Measurements from ENCODE around the gene RCBTB1.
A peak's percentile ranks its signal among the peaks of the same experiment; 100 is the strongest.

RCBTB1 gene

DNA sequence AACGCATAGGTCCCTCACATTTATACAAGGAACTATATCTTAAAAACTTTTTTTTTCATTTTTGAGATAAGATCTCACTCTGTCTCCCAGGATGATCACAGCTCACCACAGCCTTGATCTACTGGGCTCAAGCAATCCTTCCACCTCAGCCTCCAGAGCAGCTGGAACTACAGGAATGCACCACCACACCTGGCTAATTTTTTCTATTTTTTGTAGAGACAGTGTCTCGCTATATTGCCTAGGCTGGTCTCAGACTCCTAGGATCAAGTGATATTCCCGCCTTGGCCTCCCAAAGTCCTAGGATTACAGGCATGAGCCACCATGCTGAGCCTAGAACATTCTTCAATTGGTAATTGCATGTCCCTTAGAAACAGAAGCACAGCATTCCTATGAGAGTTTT lies 41.7 kb downstream of the RCBTB1 start:
- no peak for TF ChIP-seq Cebpa-rat (IDR thresholded peaks at IDR 0.05)
- no peaks in the 10 kb centered on the region for H4K20me1 ChIP-seq

DNA sequence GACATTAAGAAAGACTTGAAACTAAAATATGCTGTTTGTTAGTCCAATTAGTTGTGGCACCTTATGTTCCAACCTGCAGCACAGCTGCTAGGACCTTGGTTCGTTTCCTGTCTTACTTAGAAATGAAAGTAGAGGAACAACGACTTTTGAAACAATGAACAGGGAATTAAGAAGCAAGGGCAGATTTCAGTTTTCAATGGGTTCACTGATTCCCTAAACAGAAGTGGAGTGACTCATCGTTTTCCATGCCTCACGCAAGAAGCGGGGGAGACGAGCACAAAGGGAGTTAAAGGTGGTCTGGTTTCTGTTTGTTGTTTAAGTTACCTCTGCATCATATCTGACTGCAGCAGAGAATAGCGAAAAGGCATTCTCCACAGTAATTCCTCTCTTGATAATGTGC lies 44.8 kb downstream of the RCBTB1 start:
- peaks cover 57% of the 10 kb centered on the region for H3K36me3 ChIP-seq
- peak overlapping the region; percentile 69 for H3K9ac ChIP-seq
- H3K27me3 ChIP-seq: no peaks in the 10 kb centered on the region
- peaks cover 79% of the 10 kb centered on the region for H3K4me1 ChIP-seq
- TF ChIP-seq Cebpa-rat (IDR thresholded peaks at IDR 0.05): no peak
- H3K4me3 ChIP-seq: peak overlapping the region; percentile 38; the same call in 1 of the 2 replicates
- H3K4me2 ChIP-seq: peak overlapping the region; percentile 85
- no peaks in the 10 kb centered on the region for H4K20me1 ChIP-seq
- peak overlapping the region; percentile 86 for H3K27ac ChIP-seq
- H3K9me3 ChIP-seq: no peaks in the 10 kb centered on the region

More for the DNA sequence above, 41.7 kb downstream of the RCBTB1 start:
- H3K36me3 ChIP-seq: peaks cover 74% of the 10 kb centered on the region
- no peak overlapping the region for H3K4me2 ChIP-seq
- H3K27me3 ChIP-seq: no peaks in the 10 kb centered on the region
- peaks cover 48% of the 10 kb centered on the region for H3K4me1 ChIP-seq
- H3K9ac ChIP-seq: no peak overlapping the region
- no peak overlapping the region for H3K4me3 ChIP-seq
- H3K27ac ChIP-seq: 0 out of 2 replicates have a peak overlapping the region, but pooled peaks have one; percentile 29
- no peaks in the 10 kb centered on the region for H3K9me3 ChIP-seq

DNA sequence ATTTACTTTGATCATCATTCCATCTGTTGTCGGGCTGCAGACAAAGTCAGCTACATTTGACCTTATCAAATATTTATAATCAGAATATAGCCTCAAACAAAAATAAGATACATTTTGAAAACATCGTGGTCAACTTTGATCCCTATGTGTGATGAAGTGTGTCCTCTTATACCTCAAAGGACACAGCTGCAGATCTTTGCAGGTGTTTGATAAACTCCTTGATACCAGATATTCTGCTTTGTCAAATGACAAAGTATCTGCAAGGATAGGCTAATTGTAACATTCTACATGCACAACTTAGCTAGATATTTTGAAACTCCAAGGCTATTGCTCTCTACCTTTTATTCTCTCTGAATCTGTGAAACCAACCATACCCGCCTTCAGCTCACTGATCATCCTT lies 45.6 kb downstream of the RCBTB1 start:
- Histone ChIP-seq H3K9ac (peak overlapping the region; percentile 69; the same call in 1 of the 2 replicates), H3K27ac (peak overlapping the region; percentile 86), H4K20me1 (no peaks in the 10 kb centered on the region), H3K4me1 (peaks cover 87% of the 10 kb centered on the region), H3K4me2 (peak overlapping the region; percentile 85), H3K36me3 (peaks cover 52% of the 10 kb centered on the region), H3K9me3 (no peaks in the 10 kb centered on the region), H3K27me3 (no peaks in the 10 kb centered on the region), H3K4me3 (0 out of 2 replicates have a peak overlapping the region, but pooled peaks have one; percentile 38)
- TF ChIP-seq Cebpa-rat (IDR thresholded peaks at IDR 0.05): no peak

DNA sequence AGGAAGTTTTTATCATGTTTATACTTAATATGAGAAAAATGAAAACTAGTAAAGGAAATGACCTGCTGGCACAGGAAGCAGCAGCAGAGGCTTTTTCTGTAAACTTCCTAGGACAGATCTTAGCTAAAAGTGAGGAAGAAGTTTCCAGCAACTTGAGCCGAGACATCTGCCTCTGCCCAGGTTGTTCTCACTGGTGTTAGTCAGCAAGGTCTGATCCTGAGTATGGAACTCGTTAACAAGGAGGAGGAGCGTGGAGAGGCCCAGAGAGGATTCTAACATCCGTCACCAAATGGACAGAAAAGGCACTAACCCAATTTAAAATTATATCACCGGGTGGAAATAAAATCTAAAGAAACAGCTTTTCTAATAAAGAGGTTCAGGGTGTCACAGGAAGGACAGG lies 46.0 kb downstream of the RCBTB1 start:
- Histone ChIP-seq H3K27me3 (no peaks in the 10 kb centered on the region), H3K27ac (peak overlapping the region; percentile 86)

DNA sequence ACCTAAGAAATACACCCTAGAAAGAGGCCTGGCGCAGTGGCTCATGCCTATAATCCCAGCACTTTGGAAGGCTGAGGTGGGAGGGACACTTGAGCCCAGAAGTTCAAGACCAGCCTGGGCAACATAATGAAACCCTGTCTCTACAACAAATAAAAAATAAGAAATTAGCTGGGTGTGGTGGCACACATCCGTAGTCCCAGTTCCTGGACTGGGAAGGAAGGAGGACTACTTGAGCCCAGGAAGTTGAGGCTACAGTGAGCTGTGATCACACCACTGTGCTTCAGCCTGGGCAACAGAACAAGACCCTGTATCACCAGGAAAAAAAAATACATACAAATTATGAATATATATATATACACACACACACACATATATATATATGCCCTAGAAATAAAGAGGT lies 47.0 kb downstream of the RCBTB1 start:
- Histone ChIP-seq H3K36me3 (peaks cover 41% of the 10 kb centered on the region), H3K27ac (peak overlapping the region; percentile 86), H4K20me1 (no peaks in the 10 kb centered on the region), H3K9me3 (no peaks in the 10 kb centered on the region), H3K4me2 (peak overlapping the region; percentile 85), H3K9ac (no peak overlapping the region; the same call in 1 of the 2 replicates), H3K4me1 (peaks cover 96% of the 10 kb centered on the region), H3K27me3 (no peaks in the 10 kb centered on the region), H3K4me3 (no peak overlapping the region)
- TF ChIP-seq Cebpa-rat (IDR thresholded peaks at IDR 0.05): no peak

More for the DNA sequence above, 46.0 kb downstream of the RCBTB1 start:
- Histone ChIP-seq H3K4me1 (peaks cover 92% of the 10 kb centered on the region), H3K4me2 (peak overlapping the region; percentile 85), H4K20me1 (no peaks in the 10 kb centered on the region), H3K36me3 (peaks cover 50% of the 10 kb centered on the region), H3K9ac (peak overlapping the region; percentile 72; the same call in 1 of the 2 replicates), H3K9me3 (no peaks in the 10 kb centered on the region), H3K4me3 (no peak overlapping the region)
- TF ChIP-seq Cebpa-rat (IDR thresholded peaks at IDR 0.05): no peak

DNA sequence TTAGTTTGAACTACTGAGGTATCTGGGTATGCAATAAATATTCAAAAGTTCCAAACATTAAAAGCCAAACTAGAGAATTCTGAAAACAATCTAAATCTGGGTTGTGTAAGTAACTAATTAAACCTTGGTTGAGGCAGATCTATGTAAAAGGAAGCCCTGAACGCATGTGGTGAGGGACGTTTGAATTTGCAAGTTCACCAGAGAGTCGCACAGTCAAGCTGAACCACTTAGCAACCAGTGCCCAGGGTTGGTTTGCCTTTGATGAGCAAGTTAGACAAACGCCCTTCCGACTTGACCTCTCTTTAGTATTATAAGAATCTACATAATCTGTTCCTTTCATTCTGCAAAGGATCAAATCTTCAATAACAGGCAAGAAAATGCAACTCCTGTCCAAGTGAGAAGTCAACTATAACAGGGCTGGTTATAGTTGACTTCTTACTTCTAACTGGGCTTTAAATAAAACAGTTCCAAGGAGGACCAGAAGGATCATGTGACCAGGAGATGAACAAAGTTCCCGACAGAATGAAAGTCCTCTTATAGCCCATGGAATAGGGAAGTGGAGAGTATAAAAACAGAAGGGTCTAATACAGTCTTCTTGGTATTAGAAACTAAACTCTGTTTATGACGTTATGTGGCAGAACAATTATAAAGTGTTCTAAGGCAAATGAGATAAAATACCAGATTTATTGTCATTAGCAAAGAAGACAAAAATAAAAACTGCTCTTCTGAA lies 49.0 kb downstream of the RCBTB1 start:
- Histone ChIP-seq H3K9ac (no peak overlapping the region), H3K4me3 (no peak overlapping the region), H3K4me2 (peak overlapping the region; percentile 37), H4K20me1 (no peaks in the 10 kb centered on the region), H3K27me3 (no peaks in the 10 kb centered on the region), H3K27ac (peak overlapping the region; percentile 19), H3K36me3 (peaks cover 22% of the 10 kb centered on the region; the same call in 1 of the 2 replicates), H3K9me3 (no peaks in the 10 kb centered on the region), H3K4me1 (peaks cover 100% of the 10 kb centered on the region)
- TF ChIP-seq Cebpa-rat (IDR thresholded peaks at IDR 0.05): no peak

DNA sequence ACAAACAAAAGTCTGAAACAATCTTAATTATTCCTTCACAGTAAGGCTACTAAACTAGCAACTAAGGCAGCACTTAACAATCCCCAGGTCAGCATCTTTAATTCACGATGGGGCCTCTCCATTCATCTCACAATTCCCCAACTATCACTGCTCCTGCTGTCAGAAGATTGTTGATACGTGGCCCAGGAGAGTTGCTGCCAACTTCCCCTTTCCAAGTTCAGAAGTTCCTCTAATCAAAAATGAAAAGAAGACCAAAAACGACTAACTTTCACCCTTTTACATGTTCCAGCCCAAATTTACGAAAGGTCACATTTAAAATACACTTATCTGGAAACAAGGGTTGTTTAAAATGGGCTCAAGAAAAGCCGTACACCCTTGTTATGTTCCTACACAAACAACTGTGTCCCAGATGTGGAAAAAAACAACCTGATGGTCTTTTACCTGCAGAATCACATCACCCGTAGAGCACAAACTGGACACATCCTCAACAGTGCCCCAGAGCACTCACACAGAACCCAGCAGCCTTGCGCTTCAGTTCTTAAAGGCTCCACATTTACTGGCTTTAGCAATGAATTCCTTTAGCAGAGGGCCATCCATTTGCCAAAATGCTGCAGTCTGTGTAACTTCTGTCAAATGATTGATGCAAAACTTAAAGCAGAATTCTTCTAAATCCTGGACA lies 51.6 kb downstream of the RCBTB1 start:
- Histone ChIP-seq H4K20me1 (no peaks in the 10 kb centered on the region), H3K4me2 (peak overlapping the region; percentile 77), H3K27ac (peak overlapping the region; percentile 92), H3K4me3 (no peak overlapping the region; the same call in 1 of the 2 replicates), H3K27me3 (no peaks in the 10 kb centered on the region), H3K36me3 (peaks cover 26% of the 10 kb centered on the region; the same call in 1 of the 2 replicates), H3K9me3 (no peaks in the 10 kb centered on the region), H3K9ac (peak overlapping the region; percentile 63), H3K4me1 (peaks cover 98% of the 10 kb centered on the region)
- no peak for TF ChIP-seq Cebpa-rat (IDR thresholded peaks at IDR 0.05)

DNA sequence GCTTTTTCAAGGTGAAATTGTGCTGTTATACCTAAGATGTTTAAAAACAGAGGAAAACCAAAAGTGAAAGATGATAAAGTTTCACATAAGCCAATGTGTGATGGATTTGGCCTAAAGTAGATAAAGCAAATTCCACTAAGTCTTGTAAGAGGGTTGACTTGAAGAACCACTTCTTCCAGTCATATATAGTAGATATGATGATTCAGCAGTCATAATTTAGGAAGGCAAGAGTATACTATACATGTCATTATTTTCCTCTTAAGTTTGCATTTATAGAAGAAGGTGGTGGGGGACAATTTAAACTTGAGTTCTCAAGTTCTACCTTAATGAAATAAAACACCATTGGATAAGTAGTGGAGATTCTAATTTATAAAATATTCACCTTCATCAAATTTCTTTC lies 52.3 kb downstream of the RCBTB1 start:
- Histone ChIP-seq H3K27me3 (no peaks in the 10 kb centered on the region), H3K9ac (peak overlapping the region; percentile 57; the same call in 1 of the 2 replicates), H3K4me1 (peaks cover 98% of the 10 kb centered on the region), H3K27ac (peak overlapping the region; percentile 92), H3K4me3 (no peak overlapping the region), H3K36me3 (peaks cover 24% of the 10 kb centered on the region; the same call in 1 of the 2 replicates), H3K4me2 (peak overlapping the region; percentile 77), H4K20me1 (no peaks in the 10 kb centered on the region), H3K9me3 (no peaks in the 10 kb centered on the region)
- no peak for TF ChIP-seq Cebpa-rat (IDR thresholded peaks at IDR 0.05)

DNA sequence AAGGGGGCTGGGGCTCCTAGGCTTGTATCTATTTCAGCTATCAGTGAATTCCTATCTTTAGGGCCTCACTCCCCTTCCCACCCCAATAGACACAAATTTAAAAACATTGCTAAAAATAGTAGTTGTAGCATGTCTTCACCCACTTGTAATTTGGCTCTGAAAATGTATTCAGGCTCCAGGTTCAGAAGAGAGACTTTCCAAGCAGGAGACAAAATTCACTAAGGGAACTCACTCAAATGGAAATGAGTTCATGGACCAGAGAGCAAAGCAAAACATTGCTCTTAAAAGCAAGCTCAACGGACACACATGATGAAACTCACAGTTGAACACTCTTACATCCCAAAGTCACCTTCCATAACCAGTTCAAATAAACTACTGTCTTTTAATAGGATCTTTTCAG lies 52.8 kb downstream of the RCBTB1 start:
- Histone ChIP-seq H3K9ac (peak overlapping the region; percentile 57), H4K20me1 (no peaks in the 10 kb centered on the region), H3K27me3 (no peaks in the 10 kb centered on the region), H3K4me1 (peaks cover 98% of the 10 kb centered on the region), H3K9me3 (no peaks in the 10 kb centered on the region), H3K4me3 (no peak overlapping the region), H3K27ac (peak overlapping the region; percentile 92), H3K4me2 (peak overlapping the region; percentile 77), H3K36me3 (peaks cover 20% of the 10 kb centered on the region; the same call in 1 of the 2 replicates)
- TF ChIP-seq Cebpa-rat (IDR thresholded peaks at IDR 0.05): no peak

DNA sequence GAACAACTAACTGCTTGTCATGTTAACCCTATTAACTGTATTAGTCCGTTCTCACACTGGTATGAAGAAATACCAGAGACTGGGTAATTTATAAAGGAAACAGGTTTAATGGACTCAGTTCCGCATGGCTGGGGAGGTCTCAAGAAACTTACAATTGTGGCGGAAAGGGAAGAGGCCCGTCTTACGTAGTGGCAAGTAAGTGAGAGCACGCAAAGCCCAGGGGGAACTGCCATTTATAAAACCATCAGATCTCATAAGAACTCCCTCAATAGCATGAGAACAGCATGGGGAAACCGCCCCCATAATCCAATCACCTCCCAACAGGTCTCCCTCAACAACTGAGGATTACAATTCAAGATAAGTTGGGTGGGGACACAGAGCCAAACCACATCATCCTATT lies 54.9 kb downstream of the RCBTB1 start:
- TF ChIP-seq Cebpa-rat (IDR thresholded peaks at IDR 0.05): peak; percentile 67; the same call in 1 of the 2 replicates
- Histone ChIP-seq H3K4me2 (peak overlapping the region; percentile 77), H3K9me3 (no peaks in the 10 kb centered on the region), H3K9ac (peak overlapping the region; percentile 70), H3K36me3 (peaks cover 25% of the 10 kb centered on the region), H4K20me1 (no peaks in the 10 kb centered on the region), H3K27me3 (no peaks in the 10 kb centered on the region), H3K4me3 (peak overlapping the region; percentile 29; the same call in 1 of the 2 replicates), H3K27ac (peak overlapping the region; percentile 92), H3K4me1 (peaks cover 87% of the 10 kb centered on the region)
